Stimulated activated CD8-positive, alpha-beta memory T cell treated with anti-CD3 and anti-CD28 coated beads, Interleukin-12 subunit alpha, Interleukin-12 subunit beta, amount 100 ng/mL, for 4 hours (primary cell): Measurements from ENCODE around the gene PRICKLE1.

ENCODE experiments used
- DNase-seq: peaks from one replicate; pipeline ENCODE4 v3.0.0-alpha.2; 2020; ENCODE audit warnings: low read depth

PRICKLE1 gene

DNA sequence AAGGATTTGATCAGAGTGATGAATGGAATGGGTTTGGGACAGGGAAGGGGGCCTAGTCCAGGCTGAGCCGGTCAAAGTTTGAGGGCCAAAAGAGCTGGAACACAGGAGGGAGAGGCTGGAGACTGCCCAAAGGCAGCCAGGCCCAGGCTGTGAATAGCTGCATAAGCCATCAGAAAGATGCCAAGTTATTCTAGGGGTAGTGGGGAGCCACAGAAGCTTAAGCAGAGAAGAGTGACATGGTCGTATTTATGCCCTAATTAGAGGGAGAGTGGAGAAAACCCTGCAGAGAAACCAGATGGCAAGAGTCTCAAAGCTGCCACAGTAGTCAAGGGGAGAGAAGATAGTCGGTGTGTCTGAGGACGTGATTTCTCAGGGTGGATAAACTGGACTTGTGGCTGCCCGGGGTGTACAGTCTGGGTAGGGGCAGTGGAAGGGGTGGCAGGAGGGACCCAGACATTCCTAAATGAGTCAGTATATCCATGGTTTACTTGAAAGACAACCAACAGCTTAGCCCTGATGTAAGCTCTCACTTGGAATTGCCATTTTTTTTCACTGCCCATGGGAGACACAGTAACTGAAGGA is 99.2 kb downstream of the PRICKLE1 start:
- DNase-seq = no peak

DNA sequence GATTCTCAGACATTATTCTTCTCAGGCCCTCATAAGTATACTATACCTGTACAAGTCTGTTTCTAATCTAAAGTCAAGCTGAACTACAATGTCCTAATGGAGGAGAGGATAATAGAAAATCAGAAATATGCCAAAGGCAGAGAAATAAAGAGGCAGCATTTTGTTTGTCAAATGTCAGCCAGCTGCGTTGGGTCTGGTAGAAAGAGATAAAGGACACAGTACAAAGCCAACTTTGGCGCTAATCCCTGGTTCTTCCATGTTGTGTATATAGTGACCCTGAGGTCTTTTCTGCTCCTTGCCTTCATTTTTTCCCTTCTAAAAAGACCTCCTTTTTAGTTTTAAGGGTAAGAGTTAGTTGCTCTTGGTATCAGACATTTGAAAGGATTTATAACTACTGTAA is 103.1 kb downstream of the PRICKLE1 start:
- DNase-seq = no peak

DNA sequence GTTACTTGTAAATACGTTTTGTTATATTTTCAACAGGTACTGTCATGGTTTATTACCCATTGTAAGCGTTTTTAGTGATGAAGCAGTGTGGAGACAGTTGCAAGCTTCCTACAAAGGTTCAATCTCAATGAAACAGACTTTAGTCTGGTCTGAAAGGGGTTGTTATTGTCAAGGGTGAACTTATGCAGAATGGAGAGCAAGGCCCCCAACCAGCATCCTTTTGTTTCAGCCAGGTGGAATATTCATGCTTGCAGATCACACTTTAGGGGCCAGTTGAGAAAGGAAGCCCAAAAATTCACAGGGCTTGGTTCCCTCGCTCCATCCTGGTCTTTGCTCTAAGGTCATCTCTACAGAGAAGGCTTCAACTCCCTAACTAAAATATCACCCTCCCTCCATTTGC is 103.7 kb downstream of the PRICKLE1 start:
- no peak for DNase-seq

DNA sequence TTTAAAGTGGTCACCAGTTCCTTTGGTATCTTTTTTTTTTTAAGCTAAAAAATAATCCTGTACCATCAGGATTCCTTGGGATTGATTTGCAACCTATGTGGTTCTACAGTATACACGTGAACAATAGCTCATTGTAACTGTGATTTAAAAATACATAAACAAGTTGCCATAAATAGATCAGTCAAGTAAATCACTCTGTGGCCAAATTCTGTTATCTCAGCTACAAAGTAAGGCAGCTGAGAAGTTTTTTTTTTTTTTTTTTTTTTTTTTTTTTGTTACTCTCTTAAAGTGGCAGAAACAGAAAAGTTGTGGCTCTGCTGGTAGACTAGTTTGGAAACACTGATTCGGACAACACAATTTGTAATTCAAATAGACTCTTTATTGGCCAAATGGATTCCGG is 104.5 kb downstream of the PRICKLE1 start:
- no peak for DNase-seq

DNA sequence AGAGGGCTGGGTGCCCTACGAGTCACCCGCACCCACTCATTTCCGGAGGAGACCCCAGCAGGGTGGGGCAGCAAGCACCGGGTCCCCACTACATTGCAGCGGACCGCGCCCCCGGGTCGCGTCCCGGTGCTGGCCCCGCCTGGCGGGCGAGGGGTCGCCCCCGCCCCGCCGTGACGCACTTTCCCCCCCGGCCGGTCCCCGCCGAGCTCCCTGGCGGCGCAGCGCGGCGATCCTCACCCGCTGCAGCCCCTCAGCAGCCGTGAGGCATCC is 106.1 kb downstream of the PRICKLE1 start:
- DNase-seq = peak; percentile 9

DNA sequence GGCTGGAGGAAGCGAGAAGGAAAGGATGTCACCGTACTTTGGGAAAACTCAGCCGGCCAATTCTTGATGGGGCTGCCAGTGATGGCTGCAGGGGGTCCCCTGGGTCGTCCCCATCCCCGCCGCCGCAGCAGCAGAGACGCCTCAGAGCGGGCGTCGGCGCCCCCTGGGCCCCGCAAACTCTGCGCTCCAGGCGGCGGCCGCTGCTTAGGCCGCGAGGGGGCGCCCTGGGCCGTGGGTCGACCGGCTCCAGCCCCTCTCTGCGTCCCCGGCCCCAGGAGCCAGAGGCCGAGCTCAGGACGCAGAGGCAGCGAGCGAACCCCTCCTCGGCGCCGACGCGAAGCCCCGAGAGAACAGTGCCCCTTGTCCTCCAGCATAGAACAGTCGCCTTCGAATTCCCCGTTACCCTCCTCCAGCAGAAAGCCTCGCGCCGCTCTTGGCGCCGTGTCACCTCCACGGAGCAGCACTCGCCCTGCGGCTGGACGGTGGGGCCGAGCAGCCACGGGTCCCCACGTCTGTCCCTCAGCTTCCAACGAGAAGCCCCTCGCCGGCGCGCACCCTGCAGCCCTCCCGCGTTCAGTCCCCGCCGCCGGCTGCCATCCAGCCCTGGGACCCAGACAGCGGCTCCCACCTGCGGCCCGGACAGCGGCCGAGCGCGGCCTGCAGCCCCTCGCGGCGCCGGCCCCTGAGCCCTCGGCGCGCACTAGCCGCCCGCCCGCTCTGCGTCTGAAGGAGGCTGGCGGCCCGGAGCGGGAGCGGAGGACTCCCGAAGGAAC is 106.6 kb downstream of the PRICKLE1 start:
- DNase-seq = peak; percentile 10

DNA sequence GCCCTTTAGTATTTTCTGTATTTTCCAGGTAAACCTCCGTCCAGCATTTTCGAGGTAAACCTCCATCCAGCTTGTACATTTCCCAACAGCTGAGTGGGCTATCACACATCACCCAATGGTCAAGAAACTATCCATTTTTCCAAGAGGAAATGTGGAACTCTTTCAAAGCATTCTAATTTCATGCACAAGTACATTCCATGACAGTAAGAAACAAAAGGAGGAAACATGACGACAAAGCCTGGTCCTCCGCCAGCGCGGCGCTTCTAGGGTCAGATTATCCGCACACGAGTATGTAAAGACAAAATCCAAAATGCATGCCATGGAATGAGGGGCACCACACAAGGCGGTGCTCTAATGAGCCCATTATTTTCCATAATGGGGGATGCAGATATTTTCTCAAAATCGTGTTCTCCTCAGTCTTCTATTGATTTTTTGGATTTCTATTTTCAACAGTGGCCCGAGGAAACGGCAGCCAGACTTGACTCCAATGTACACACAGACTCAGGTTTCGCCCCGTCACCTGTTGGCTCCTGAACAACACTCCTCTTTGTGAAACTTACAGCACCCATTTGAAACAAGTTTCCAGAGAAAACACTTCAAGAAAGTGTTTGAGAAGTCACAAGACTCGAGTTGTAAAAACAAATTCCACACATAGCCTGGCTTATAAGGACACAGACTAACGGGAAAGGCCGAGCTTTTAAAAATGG is 107.4 kb downstream of the PRICKLE1 start:
- no peak for DNase-seq

DNA sequence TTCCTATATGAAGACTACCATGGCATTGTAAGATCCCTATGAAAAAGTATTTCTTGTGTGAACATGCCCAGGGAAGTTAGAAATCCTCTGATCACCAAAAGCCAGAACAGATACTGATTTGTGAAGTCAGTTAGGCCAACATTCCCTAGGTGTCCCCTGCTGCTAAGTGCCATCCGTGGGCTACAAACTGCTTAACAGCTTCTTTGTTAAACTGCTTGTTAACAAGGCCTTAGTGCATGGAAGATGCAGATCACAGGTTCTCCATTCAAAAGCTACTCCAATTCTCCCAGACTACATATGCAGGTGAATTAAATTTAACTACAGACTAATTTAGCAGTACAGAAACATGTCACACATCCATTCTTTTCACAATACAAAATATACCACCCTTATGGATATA is 108.2 kb downstream of the PRICKLE1 start:
- no peak for DNase-seq

DNA sequence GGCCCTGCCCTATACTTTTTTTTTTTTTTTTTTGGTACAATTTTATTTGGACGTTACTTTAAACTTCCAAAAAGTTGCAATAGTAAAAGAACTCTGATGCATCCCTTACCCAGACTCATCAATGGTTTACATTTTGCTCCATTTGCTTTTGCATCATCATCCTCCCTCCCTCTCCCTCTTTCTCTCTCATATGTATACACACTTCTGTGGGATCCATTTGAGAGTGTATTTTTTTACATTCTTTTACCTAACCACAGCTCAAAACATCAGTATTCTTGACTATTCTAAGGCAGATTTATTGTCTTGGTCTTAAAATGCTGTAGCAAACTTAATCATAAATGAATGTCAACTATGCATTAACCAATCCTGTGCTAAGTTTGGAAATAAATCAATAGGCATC is 111.6 kb downstream of the PRICKLE1 start:
- DNase-seq = no peak

DNA sequence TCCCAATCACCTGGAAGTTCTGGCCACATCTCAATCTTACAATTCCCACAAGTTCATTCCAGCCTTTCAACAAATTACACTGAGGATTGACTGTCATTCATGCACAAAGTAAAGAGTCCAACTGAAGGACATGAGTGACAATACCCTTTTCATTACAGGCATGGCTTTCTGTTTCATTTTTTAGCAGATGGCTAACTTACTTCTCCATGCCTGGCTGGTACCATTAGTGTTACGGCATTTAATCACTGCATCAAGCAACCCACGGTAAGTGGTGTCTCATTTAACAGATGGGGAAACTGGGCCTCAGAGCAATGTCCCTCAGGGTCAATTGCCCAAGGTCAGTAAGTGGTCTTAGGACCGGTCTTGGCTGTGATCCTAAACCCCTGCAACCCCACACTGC is 114.4 kb downstream of the PRICKLE1 start:
- no peak for DNase-seq

DNA sequence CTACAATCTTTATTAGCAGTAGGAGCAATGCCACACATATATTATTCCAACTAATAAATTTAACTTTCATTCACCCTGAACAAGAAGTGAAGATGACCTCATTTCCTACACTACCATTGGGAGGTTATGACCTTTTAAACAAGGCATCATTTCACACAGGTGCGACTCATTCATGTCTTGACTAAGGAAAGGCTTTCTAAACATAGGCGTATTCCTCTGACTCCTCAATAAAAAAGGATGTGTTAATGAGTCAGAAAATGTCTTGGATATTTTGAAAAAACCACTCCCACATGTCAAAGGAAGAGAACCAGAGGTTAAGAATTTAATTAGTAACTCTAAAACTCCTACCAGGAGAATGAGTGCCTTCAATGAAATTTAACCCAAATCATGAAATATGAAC is 115.2 kb downstream of the PRICKLE1 start:
- no peak for DNase-seq

DNA sequence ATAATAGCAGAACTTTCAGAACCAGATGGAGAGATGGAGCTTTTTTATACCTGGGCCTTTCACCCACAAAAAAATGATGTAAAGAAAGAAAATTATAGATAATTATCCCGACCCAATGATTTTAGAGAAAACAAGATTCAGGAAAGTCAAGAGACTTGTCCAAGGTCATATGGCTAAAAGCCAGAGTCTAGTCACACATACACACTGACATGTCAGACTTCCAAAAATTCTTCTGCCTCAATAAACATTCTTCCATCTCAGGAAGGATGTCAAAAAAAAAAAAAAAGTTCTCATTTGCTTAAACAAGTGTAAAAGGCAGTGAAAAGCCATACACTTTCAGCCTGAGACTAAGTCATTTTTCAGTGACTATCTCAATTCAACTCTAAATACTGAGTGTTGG is 116.0 kb downstream of the PRICKLE1 start:
- DNase-seq = no peak

DNA sequence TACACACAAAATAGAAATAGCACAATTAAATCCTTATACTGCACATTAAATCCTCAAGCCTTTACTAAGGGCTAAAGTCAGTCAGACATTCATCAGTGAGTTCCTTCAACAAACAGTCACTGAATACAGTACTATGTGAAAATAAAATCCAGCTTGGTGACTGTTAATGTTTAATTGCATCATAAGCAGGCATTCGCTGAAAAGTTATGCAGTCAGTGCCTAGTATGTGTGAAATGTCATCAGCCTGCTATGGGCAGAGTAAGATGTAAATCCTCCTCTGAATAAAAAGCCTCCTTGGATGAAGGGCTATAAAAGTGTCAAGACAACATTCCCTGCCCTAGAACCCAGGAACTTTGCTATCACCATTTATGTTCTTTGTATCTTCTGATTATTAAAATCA is 116.4 kb downstream of the PRICKLE1 start:
- no peak for DNase-seq

DNA sequence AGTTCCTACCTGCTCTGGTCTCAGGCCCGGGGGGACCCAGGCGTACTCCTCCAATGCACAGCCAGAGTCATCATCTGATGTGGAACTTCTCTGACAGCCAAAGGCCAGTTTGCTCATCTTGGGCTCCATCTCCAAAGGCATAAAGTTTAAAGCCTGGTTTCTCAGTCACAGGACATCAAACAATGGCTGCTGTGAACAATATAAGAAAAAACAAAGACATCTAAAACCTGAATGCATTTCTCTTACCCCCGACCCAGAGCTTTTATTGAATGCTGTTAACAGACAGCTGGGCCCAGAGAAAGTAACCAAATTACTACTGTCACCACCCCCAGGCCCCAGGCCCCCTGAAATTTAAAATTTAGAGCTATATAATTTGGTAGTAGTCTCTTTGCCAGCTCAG is 117.2 kb downstream of the PRICKLE1 start:
- no peak for DNase-seq

DNA sequence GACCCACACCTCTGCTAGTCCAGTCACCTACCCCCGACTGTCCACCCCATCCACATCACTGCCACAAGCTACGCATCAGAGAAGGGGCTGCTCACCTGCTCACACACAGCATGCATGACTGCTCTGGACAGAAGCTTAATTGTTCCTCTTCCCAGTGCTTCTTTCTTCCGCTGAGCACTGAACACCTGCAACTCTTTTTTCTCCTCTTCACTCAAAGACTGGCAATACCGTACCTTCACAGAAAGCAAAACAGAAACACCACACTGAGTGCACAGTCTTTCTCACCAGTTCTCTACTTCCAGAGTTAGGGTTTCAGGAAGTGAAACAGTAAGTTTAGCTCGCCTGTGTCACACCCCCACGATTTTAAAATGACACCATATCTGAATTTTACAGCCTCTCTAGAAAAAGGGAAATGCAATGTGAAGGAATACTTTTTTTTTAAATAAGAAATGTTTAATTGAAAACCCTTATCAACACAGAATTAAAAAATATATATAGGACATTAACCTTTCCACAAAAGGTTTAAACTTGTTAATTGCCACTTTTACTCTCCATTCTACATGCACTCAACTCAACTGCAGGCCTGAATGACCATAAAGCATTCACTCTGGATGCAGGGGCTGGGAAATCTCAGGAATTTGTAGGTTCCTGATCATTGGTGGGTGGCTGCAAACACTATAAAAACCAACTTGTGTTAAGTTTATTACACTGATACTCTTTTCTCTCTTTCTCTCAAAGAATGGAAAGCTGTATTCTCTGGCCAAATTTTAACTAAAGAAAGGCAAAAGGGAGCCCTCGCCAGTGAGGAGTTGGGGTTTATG is 120.0 kb downstream of the PRICKLE1 start:
- no peak for DNase-seq

DNA sequence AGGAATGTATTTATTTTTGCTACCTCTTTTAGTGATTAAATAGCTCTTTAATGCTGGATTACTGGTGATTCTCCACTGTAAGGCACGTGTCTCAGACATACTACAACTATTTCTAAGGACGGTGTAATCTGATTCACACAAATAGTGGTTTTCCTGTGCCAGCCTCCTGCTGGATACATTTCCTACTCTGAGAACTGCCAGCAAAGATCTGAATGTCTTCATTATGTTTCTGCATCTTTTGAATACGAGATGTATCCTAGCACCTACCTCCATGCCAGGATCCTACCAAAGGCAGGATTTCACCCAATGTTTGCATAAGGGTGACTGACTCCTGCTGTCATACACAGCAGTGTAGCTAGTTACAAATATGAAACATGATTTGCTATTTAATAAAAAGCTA is 120.6 kb downstream of the PRICKLE1 start:
- no peak for DNase-seq

DNA sequence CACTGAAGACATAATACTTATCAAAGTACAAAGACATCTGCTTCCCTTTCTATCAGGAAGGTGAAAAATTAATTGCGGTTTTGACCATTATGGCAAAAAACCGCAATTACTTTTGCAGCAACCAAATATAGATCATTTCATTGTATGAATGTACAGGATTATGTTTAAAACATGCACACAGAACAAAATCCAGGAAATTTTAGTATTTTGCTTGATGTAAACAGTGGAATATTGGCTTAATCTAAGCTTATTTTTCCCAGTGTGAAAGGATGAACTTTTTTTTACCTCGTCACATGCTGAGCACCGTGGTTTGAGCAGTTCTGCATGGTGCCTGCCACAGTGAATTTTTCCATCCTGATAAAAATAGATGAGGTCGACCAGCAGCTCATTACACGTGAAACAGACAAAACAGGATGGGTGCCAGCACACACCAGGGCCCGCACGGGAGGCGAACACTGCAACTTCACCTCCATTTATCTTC is 121.2 kb downstream of the PRICKLE1 start:
- no peak for DNase-seq

DNA sequence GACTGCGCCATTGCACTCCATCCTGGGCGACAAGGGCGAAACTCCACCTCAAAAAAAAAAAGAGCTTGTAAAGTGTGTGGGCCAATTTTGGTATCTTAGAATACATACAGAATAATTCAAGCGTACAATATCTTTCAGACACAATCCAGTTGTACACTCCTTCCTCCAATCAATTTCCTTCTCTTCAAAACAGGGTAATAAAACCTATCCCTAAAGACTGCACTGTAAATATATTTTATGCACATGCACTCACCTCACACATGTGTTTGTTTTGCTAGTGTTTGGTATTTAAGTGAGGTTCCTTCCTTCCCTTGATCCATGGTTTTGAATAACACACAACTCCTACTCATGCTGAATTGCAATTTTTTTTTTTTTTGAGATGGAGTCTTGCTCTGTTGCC is 125.9 kb downstream of the PRICKLE1 start:
- DNase-seq = no peak

DNA sequence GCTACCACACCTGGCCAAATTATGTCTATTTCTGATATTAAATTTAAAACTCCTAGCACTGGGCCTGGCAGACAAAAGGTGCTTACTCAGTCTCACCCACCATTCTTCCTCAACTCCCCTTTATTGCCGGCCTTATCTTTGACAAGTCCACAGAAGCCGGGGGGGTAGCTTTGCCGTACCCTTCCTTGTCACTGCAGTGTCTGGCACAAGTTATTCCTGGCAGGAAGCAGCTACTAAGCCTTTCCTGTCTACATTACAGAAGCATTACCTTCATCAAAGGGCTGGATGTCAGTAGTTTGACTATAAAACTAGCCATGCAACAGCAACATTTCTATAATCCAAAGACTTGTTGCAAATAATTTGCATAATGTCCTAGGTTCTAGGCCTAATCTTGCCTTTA is 127.1 kb downstream of the PRICKLE1 start:
- no peak for DNase-seq

DNA sequence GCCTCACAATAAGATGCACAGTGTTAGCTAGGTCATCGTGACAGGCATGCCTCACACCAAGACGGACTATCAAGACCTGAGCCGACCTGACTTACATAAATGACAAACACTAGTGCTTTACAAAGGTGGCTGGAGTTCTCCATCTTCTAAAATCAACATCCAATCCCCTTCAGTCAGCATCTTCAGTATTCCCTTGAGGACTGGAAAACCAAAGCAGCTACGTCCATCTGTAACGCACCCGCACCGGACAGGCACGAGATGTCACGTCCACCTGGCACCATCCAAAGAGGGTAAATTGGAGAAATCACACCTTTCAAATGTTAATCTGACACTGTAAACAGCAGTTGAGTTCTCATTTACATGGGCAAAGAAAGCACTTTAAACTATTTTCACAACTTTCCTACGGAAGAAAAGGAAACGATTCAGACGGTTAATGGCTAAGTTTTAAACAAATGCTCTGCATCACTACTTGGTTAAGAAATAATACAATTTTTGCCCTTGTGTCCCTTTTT is 130.2 kb downstream of the PRICKLE1 start:
- DNase-seq = no peak

DNA sequence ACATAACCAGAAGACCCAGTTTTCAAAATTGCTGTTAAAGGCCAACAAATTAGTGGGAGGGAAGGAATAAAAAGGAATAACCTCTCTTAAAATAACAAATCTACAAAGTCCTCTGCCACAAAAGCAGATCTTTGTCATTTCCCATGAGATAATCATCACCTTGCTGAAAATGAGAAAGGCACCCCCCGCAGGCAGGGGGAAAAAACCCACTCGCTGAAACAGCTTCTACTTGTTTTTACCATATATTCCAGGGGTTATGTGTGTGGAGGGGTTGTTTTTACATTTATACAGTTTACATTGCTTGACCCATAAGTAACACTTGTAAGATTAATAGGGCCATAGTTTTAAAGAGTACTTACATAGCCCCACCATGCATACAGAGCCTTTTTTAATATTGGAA is 131.0 kb downstream of the PRICKLE1 start:
- DNase-seq = no peak

DNA sequence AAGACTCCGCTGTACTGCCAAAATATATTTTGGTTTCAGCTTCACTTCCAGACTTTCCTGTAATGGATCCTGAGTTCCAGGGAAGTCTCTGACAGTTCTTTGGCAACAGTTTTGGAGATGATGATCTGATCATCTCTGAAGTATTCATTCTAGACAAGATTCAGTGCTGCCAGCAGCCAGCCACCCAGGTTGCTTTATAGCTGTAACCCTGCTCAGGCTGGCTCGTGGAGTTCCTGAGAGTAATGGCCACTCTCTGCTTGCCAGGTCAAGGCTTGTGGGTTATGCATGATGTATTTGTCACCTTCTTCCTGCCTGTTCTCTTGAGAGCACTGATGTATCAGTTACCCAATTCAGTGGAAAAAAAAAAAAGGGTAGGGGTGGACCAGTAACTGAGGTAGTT is 139.3 kb downstream of the PRICKLE1 start:
- no peak for DNase-seq

DNA sequence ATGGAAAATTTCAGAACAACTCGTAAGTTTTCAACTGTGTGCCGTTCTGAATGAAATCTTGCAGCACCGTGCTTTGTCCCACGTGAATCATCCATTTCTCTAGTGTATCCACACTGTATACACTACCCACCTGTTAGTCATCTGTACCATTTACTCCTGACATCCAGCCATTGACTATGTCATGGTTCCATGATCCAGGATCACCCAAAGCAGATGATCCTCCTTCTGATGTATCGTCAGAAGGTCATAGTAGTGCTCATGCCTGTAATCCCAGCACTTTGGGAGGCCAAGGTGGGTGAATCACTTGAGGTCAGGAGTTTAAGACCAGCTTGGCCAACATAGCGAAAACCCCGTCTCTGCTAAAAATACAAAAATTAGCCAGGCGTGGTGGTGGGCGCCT is 140.7 kb downstream of the PRICKLE1 start:
- DNase-seq = no peak
